Gastroesophageal sphincter (tissue), 3 donors: ENCODE data around the gene ZNF585A.

Experiments used
- POLR2A ChIP-seq, 2 donors: fragments of 450-650 bp; IDR thresholded peaks; one replicate each; pipeline ENCODE4 v1.6.1; 2017; ENCODE audit warnings: antibody characterized with exemption in 2 of 2, mild to moderate bottlenecking in 2 of 2, moderate library complexity in 1 of 2
- POLR2AphosphoS5 ChIP-seq: sonication (generic); formaldehyde crosslinking; IDR thresholded peaks from one replicate; pipeline ENCODE4 v1.6.1; 2017; ENCODE audit warnings: antibody characterized with exemption
- TF ChIP-seq, protein P1 (sequence below), 4 experiments: fragments of 200-600 bp in 2 of 4; fragments of 450-650 bp in 2 of 4; sonication (generic) in 1 of 4; IDR thresholded peaks; one replicate each; pipeline ENCODE4 v1.5.1; 2017 to 2019; ENCODE audit warnings: antibody characterized with exemption in 4 of 4, mild to moderate bottlenecking in 2 of 4, moderate library complexity in 2 of 4

DNA sequence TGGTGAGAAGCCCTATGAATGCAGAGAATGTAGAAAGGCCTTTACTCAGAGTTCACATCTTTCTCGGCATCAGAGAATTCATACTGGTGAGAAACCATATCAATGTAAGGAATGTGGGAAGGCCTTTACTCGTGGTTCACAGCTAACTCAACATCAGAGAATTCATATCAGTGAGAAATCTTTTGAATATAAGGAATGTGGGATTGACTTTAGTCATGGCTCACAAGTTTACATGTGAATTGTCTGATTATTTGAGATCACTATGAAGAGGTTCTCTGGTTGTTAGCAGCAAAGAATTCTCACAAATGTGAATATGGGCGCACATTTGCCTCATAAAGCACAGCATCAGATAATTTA is 43.7 kb downstream of the ZNF585A start:
- TF ChIP-seq, protein P1, sequence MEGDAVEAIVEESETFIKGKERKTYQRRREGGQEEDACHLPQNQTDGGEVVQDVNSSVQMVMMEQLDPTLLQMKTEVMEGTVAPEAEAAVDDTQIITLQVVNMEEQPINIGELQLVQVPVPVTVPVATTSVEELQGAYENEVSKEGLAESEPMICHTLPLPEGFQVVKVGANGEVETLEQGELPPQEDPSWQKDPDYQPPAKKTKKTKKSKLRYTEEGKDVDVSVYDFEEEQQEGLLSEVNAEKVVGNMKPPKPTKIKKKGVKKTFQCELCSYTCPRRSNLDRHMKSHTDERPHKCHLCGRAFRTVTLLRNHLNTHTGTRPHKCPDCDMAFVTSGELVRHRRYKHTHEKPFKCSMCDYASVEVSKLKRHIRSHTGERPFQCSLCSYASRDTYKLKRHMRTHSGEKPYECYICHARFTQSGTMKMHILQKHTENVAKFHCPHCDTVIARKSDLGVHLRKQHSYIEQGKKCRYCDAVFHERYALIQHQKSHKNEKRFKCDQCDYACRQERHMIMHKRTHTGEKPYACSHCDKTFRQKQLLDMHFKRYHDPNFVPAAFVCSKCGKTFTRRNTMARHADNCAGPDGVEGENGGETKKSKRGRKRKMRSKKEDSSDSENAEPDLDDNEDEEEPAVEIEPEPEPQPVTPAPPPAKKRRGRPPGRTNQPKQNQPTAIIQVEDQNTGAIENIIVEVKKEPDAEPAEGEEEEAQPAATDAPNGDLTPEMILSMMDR (IDR thresholded peaks at IDR 0.05): no peak
- TF ChIP-seq POLR2A (IDR thresholded peaks at IDR 0.05): no peak
- TF ChIP-seq POLR2AphosphoS5: no peak
